G401.6 (cell line): ENCODE results near the gene PIBF1.

Experiments
- FAIRE-seq: peaks from 2 replicates; lab custom pipeline; 2012; peaks lifted over from hg19 to GRCh38; lab: Jason Lieb, UNC

The PIBF1 gene

GRCh38 chr13:73060251-73061160 is 278.6 kb downstream of the PIBF1 start:
- no peak for FAIRE-seq

DNA sequence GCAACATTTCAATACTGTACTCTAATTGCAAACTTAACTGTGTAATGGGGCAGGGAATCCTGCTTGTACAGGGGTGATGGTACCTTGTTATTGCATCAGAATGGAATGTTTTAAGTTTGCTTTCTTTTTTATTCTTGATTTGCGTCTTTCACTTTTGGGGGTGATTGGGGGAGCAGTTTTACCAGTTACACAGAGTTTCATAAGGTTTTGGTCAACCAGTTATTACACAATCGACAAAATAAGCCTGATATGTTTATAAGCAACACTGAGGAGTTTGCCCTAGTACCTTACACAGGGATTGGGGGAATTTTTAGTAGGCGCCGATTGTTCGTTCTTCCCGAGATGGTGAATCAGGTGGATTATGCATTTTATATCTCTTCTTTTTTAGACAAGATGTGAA is 279.5 kb downstream of the PIBF1 start:
- no peak for FAIRE-seq

- FAIRE-seq = no peak
These were observed 279.9 kb downstream of the PIBF1 start for GRCh38 chr13:73061876-73062275.

DNA sequence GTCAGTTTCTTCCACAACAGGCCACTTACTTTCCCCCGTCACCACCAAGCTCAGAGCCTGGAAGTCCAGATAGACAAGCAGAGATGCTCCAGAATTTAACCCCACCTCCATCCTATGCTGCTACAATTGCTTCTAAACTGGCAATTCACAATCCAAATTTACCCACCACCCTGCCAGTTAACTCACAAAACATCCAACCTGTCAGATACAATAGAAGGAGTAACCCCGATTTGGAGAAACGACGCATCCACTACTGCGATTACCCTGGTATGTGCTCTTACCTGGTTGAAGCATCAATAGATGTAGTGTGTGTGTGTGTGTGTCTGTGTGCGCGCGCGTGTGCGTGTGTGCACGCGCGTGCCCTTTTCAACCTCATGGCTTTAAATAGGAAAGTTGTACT is 280.5 kb downstream of the PIBF1 start:
- no peak for FAIRE-seq

- FAIRE-seq = no peak
These were observed 281.2 kb downstream of the PIBF1 start for GRCh38 chr13:73063166-73063565.

DNA sequence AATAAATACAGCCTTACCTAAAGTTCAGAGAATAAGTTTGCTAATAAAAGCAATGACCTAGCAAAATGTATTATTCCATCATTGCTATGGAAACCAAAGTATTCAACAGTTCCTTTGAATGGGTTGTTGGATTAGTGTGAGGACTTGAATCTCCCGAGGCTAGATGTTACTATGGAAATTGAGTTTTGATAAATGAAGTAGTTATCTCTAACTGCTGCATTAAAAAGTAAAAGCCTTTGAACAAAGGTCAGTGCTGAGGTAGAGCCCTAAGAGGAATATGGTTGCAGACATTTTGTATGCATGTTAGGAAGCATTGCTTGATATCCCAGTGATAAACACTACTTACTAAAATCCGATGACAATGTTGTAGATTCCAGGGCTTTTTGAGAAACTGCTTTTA is 283.1 kb downstream of the PIBF1 start:
- no peak for FAIRE-seq

- no peak for FAIRE-seq
These were observed 283.9 kb downstream of the PIBF1 start for GRCh38 chr13:73065665-73066340.
